Measurements from ENCODE around the gene OLFM3.

- TF ChIP-seq, protein P1, sequence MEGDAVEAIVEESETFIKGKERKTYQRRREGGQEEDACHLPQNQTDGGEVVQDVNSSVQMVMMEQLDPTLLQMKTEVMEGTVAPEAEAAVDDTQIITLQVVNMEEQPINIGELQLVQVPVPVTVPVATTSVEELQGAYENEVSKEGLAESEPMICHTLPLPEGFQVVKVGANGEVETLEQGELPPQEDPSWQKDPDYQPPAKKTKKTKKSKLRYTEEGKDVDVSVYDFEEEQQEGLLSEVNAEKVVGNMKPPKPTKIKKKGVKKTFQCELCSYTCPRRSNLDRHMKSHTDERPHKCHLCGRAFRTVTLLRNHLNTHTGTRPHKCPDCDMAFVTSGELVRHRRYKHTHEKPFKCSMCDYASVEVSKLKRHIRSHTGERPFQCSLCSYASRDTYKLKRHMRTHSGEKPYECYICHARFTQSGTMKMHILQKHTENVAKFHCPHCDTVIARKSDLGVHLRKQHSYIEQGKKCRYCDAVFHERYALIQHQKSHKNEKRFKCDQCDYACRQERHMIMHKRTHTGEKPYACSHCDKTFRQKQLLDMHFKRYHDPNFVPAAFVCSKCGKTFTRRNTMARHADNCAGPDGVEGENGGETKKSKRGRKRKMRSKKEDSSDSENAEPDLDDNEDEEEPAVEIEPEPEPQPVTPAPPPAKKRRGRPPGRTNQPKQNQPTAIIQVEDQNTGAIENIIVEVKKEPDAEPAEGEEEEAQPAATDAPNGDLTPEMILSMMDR (IDR thresholded peaks at IDR 0.05) = no peak
- TF ChIP-seq POLR2A (IDR thresholded peaks at IDR 0.05) = no peak
Measured at GRCh38 chr1:101820071-101820470, 176.7 kb downstream of the OLFM3 start.
